GM18511 (cell line): ENCODE measurements around the gene LRCH2.
"Not testable (repeated sequence)": the region's sequence is repeated elsewhere in the genome, so short reads cannot be mapped to it uniquely, and the experiment has no call there.

ENCODE experiments used
- ATAC-seq: cut with Tn5 transposase; IDR thresholded peaks from one replicate; pipeline ENCODE4 v1.9.1; 2021; ENCODE audit warnings: mild to moderate bottlenecking, moderate library complexity; ENCODE audit not compliant: unreplicated experiment

Gene LRCH2

DNA sequence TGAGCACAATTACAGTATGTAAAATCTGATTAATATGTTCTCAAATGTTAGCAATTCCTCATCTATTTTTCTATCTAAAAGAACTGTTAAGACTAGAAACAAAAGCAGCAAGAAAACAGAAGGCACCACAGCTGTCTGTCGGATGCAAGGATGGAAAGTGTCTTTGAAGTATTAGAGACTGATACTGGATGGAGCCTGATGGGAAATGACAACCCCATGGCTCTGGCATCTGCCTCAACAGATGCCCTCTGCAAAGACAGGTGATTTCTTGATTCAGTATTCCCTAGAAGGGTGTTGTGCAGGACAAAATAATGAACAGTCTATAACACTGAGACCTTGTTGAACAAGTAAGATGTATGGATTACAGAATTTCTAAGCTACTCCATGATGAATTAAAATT is 19.7 kb downstream of the LRCH2 start:
- ATAC-seq: no peak

DNA sequence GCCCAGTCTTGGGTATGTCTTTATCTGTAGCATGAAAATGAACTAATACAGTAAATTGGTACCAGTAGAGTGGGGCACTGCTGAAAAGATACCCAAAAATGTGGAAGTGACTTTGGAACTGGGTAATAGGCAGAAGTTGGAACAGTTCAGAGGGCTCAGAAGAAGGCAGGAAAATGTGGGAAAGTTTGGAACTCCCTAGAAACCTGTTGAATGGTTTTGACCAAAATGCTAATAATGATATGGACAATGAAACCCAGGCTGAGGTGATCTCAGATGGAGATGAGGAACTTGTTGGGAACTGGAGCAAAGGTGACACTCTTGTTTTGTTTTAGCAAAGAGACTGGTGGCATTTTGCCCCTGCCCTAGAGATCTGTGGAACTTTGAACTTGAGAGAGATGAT is 24.3 kb downstream of the LRCH2 start:
- ATAC-seq: not testable (repeated sequence)

DNA sequence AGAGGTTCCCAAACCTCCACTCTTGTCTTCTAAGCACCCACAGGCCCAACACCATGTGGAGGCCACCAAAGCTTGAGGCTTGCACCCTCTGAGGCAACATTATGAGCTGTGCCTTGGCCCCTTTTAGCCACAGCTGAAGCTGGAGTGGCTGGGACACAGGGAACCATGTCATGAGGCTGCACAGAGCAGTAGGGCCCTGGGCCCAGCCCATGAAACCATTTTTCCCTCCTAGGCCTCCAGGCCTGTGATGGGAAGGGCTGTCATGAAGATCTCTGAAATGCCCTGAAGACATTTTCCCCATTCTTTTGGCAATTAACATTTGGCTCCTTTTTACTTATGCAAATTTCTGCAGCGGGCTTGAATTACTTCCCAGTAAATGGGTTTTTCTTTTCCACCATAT is 29.9 kb downstream of the LRCH2 start:
- no peak for ATAC-seq

DNA sequence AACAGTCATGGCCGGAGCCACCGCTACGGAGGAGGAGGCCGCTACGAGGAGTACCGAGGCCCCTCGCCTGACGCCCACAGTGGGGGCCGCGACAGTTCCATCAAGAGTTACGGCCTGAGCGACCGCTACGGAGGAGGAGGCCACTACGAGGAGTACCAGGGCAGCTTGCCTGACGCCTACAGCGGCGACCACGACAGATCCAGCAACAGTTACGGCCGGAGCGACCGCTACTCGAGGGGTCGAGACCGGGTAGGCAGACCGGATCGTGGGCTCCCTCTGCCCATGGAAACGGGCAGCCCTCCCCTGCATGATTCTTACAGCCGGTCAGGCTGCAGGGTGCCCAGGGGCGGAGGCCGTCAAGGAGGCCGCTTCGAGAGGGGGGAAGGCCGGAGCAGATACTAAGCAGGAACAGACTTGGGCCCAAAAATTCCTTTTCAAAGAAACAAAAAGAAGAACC is 41.6 kb downstream of the LRCH2 start:
- no peak for ATAC-seq

DNA sequence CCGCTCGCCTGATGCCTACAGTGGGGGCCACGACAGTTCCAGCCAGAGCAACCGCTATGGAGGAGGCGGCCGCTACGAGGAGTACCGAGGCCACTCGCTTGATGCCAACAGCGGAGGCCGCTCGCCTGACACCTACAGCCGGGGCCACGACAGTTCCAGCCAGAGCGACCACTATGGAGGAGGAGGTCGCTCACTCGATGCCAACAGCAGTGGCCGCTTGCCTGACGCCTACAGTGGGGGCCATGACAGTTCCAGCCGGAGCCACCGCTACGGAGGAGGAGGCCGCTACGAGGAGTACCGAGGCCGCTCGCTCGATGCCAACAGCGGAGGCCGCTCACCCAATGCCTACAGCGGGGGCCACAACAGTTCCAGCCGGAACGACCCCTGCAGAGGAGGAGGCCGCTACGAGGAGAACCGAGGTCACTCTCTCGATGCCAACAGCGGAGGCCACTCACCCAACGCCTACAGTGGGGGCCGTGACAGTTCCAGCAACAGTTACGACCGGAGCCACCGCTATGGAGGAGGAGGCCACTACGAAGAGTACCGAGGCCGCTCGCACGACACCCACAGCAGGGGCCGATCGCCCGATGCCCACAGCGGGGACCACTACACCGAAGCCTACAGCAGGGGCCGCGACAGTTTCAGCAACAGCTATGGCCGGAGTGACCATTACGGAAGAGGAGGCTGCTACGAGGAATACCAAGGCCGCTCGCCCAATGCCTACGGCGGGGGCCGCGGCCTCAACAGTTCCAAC is 42.2 kb downstream of the LRCH2 start:
- ATAC-seq: no peak

DNA sequence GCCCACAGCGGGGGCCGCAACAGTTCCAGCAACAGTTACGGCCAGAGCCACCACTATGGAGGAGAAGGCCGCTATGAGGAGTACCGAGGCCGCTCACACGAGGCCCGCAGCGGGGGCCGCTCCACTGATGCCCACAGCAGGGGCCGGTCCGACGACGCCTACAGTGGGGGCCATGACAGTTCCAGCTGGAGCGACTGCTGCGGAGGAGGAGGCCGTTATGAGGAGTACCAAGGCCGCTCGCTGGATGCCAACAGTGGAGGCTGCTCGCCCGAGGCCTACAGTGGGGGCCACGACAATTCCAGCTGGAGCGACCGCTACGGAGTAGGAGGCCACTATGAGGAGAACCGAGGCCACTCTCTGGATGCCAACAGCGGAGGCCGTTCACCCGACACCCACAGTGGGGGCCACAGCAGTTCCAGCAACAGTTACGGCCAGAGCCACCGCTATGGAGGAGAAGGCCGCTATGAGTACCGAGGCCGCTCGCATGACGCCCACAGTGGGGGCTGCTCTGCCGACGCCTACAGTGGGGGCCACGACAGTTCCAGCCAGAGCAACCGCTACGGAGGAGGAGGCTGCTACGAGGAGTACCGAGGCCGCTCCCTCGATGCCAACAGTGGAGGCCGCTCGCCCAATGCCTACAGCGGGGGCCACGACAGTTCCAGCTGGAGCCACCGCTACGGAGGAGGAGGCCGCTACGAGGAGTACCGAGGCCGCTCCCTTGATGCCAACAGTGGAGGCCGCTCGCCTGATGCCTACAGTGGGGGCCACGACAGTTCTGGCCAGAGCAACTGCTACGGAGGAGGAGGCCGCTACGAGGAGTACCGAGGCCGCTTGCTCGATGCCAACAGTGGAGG is 43.0 kb downstream of the LRCH2 start:
- no peak for ATAC-seq

DNA sequence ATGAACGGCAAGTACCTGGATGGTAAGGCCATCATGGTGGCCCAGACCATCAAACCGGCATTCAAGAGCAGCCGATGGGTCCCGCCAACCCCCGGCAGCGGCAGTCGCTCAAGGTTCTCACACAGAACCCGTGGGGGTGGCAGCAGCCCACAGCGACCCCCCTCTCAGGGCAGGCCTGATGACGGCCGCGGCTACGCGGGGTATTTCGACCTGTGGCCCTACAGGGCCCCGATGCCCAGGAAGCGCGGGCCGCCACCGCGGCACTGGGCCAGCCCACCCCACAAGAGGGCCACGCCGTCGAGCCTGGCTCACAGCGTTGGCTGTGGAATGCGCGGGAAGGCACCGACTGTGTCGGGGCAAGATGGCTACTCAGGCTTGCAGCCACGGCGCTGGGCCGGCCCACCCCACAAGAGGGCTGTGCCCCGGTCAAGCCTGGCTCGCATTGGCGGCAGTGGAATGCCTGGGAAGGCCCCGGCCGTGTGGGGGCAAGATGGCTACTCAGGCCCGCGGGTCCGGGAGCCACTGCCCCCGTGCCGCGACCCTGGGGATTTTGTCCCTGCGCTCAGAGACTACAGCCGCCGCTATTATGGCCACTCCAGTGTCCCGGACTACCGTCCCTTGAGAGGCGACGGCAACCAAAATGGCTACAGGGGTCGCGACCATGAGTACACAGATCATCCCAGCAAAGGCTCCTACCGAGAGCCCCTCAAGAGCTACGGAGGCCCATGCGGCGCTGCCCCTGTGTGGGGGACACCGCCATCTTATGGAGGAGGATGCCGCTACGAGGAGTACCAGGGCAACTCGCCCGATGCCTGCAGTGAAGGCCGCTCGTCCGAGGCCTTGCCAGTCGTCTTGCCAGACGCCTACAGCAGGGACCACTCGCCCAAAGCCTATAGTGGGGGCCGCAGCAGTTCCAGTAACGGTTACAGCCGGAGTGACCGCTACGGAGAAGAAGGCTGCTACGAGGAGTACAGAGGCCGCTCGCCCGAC is 44.0 kb downstream of the LRCH2 start:
- no peak for ATAC-seq

DNA sequence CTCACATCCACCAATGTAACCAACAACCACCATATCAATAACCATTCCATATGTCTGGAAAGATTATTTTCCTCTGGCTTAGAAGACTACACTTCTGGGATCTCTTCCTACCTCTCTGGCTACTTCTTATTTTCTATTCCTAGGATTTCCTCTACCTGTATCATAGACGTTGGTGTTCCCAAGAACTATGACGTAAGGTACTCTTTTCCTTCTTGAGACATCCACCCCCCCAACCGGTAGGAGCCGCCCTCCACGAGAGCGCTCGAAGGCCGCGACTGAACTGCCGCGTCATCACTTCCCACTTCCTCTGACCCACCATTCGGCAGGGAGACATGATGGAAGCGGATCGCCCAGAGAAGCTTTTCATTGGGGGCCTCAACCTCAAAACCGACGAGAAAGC is 44.8 kb downstream of the LRCH2 start, which contains the start of gene RBMXL3:
TSS of gene RBMXL3 (plus strand) at position 301 of the 400 bp plus-strand sequence. CDS start at position 333, 32 bp downstream.
- ATAC-seq: no peak

DNA sequence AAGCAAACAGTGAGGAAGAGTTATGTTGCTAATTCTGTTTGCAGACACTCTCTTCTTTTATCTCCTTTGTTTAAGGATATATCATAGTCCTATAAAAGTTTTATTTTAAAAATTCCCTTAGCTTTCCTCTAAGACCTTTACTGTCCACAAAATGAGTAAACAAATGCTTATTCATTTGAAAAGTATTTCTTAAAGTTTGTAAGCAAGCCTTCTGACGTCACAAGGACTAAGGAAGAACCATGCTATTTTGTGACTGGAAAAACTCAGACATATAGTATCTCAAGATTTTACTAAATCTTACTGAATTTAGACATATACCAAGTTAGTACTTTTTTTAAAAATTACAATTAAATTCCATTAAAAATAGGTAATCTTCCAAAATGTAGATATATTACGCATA is 49.9 kb downstream of the LRCH2 start:
- no peak for ATAC-seq

DNA sequence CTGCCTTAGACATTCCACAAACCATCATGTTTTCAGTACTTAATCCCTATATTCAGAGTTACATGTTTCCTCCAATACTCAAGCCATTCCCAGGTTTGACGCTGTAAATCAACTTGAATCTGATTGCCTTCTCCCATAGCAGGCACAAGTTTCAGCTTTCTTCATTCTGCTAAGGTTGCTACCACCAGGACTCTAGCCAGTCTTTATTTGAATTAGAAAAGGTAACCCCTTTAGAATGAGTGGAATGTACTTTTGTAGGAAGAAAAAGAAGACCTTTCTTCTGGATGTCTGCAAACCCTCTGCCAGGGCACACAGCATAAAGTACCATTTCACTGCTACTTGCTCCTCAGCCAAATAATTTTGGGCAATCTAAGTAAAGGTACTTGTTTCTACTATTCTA is 55.4 kb downstream of the LRCH2 start:
- no peak for ATAC-seq

DNA sequence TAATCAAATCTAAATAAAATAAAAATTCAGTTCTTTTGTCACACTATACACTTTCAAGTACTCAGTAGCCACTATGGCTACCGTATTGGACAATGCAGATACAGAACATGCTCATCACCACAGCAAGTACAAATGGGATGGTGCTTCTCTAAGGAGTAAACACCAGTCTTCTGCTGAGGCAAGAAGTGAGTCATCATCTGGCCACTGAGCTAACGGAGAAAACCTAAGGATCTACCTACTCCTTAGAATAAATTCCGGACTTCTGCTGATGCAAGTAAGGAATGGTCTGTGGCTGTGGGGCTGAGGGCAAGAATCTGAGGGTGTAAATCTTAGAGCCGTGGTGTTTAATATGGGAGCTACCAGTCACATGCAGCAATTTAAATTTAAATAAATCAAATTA is 56.0 kb downstream of the LRCH2 start:
- ATAC-seq: no peak

DNA sequence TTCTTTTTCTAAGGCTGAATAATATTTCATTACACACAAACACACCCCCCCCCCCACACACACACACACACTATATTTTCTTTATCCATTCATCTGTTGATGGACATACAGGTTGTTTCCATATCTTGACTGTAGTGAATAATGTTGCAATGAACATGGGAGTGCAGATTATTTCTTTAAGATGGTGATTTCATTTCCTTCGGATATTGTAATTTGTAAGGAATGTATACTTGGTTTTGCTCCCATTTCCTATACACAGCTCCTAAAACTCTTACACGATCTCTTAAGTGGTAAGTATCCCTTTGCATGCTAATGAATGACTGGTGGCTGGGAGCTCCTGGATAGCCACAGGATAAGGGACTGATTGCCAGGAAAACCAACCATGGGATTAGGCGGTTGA is 59.3 kb downstream of the LRCH2 start:
- no peak for ATAC-seq

DNA sequence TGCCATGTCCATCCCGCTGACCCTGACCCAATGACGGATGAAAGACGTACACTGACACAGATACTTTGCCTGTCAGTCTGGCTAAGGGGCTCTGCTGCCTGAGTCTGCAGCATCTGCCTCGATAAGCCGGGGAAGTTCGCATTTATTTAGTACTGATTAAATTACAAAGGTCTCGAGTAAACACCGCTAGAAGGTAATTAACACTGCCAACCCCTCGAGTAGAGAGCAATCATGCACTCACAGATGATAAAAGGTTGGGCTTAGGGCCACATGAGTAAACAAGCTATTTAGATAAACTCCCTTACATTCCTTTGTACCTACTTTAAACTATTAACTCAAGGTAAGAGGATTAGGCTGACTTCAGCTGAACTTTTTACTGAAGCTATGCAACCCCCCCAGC is 60.7 kb downstream of the LRCH2 start:
- no peak for ATAC-seq

DNA sequence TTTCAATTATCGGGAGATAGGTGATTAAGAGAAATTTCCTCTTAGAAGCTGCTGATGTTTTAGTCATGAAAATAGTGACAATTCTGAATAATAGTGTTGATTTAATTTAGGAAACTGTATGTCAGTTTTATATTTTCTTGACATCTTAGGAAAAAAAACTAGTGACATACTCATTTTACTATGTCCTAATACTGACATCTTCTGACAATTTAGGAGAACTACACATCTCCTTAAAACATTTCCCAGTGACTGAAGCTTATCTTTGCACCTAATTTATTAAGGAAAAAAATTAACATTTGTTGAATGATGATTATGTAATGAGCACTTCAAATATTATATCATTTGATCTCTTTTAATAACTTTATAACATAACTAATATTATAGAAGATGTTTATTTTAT is 86.7 kb downstream of the LRCH2 start:
- ATAC-seq: no peak

DNA sequence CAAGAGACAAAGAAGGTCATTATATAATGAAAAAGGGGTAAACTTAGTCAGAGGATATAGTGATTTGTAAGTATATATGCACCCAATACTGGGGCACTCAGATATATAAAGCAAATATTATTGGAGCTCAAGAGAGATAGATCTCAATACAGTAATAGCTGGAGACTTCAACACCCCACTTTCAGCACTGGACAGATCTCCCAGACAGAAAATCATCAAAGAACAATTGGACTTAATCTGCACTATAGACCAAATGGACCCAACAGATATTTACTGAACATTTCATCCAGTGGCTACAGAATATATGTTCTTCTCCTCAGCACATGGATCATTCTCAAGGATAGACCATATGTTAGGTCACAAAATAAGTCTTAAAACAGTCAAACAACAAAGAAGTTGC is 91.8 kb downstream of the LRCH2 start:
- no peak for ATAC-seq

DNA sequence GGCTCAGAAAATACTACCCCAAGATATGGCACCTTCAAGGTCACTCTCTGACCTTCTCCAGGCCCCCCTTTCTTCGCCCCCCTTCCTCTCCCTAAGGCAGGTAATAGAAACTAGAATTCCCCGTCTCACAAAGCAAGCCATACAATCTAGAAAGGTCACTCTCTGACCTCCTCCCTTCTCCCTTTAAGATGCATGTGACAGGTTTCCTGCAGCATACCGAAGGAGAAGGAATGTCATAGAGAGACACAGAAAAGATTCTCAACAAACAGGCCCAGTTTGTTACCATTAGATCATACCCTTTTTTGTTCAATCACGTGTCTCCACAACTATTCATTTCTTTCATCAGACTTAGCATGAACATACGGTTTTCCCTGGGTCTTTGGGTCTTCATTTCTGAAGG is 95.9 kb downstream of the LRCH2 start:
- ATAC-seq: no peak

DNA sequence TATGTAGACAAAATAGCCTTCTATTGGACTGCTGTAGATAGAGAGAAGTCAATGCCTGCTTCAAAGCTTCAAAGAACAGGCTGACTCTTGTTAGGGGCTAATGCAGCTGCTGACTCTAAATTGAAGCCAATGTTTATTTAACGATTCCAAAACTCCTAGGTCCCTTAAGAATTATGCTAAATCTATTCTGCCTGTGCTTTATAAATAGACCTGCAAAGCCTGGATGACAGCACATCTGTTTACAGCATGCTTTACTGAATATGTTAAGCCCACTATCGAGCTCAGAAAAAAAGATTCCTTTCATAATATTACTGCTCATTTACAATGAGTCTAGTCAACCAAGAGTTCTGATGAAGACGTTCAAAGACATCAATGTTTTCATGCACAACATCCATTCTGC is 99.5 kb downstream of the LRCH2 start:
- no peak for ATAC-seq

DNA sequence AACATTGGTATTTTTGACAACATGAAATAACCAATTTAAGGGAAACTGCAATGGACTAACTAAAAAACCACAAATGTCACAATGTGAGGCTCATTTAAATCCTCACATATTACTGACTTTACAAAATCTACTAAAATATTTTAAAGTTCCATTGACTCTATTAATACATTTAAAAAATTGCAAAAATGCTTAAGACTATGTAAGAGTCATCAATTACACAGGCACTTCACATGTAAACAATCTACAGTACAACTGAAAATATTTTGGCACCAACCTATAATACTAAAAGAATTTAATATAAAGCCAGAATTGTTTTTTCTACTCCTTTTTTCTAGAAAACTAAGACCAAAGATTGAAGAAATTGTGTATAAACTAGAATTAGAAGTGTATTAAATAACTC is 121.5 kb downstream of the LRCH2 start:
- no peak for ATAC-seq

DNA sequence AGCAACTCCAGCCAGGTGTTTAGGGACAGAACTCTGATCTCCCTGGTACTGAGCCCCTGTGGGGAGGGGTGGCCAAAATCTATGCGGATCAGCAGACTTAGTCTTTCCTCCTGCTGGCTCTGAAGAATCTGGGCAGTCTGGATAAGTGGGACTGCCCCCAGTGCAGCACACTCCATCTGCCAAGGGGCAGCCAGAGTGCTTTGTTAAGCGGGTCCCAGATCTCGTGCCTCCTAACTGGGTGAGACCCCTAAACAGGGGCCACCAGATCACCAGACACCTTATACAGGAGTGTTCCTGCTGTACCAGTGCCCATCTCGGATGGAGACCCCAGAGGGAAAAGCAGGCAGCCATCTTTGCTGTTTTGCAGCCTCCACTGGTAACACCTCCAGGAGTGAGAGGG is 135.0 kb downstream of the LRCH2 start:
- no peak for ATAC-seq

DNA sequence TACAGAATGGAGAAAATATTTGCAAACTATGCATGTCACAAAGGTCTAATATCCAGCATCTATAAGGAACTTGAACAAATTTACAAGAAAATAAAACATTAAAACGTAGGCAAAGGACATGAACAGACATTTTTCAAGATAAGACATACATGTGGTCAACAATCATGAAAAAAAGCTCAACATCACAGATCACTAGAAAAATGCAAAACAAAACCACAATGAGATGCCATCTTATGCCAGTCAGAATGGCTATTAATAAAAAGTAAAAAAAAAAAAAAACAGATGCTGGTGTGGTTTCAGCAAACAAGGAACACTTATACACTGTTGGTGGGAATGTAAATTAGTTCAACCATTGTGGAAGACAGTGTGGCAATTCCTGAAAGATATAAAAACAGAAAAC is 140.7 kb downstream of the LRCH2 start:
- no peak for ATAC-seq

DNA sequence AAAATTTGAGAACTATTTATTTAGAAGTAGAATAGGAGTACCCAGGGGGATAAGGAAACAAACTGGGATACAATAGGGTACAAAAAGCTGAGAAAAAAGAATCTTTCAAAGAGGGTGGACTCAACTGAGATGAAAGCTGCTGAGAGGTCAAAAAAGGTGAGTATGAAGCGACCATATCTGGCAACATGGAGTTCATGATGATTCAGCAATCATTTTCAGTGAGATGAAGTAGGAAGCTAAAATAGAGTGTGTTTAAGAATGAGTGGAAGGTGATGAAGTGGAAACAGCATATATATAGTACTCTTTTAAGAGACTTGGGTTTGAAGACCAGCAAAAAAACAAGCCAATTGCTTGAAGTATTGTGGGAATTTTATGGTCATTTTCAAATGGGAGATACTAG is 144.5 kb downstream of the LRCH2 start:
- ATAC-seq: no peak
